Stimulated activated naive CD8-positive, alpha-beta T cell treated with anti-CD3 and anti-CD28 coated beads, Interleukin-15, amount 100 ng/mL, for 72 hours (primary cell): ENCODE results near the gene PACS1.

Experiments used
- ATAC-seq: fragments of 150-1000 bp; cut with Tn5 transposase; 2 replicates; pipeline ENCODE4 v1.10.0; 2021; ENCODE audit warnings: mild to moderate bottlenecking, moderate library complexity
- DNase-seq, 2 donors: peaks; one replicate each; pipeline ENCODE4 v3.0.0; 2021 to 2022
- H3K27ac Mint-ChIP-seq, 2 donors: one replicate each; pipeline ENCODE4 v1.8.0; 2022; ENCODE audit warnings: mild to moderate bottlenecking in 2 of 2, mixed read lengths in 2 of 2, moderate library complexity in 2 of 2
- H3K27me3 Mint-ChIP-seq: one replicate; pipeline ENCODE4 v1.8.0; 2022; ENCODE audit warnings: mixed read lengths
- H3K4me1 Mint-ChIP-seq: one replicate; pipeline ENCODE4 v1.8.0; 2022; ENCODE audit warnings: mild to moderate bottlenecking, mixed read lengths
- H3K4me3 Mint-ChIP-seq, 2 donors: one replicate each; pipeline ENCODE4 v1.8.0; 2022; ENCODE audit warnings: mild to moderate bottlenecking in 2 of 2, mixed read lengths in 2 of 2, moderate library complexity in 1 of 2
- H3K9me3 Mint-ChIP-seq, 2 donors: one replicate each; pipeline ENCODE4 v1.8.0; 2022; ENCODE audit warnings: mixed read lengths in 2 of 2

Gene PACS1

GRCh38 chr11:66293777-66294625 is 223.9 kb downstream of the PACS1 start:
- DNase-seq (no peak), ATAC-seq (no peak)
- no peak overlapping the region for H3K4me3 Mint-ChIP-seq
- no peaks in the 10 kb centered on the region for H3K9me3 Mint-ChIP-seq
- H3K4me1 Mint-ChIP-seq = peaks cover 24% of the 10 kb centered on the region
- H3K27ac Mint-ChIP-seq = no peak overlapping the region
- H3K27me3 Mint-ChIP-seq = peaks cover 49% of the 10 kb centered on the region
